Kidney (tissue), 14 donors: ENCODE data around the gene RAPGEF5. TPM values are rescaled to one million over a fixed set of nuclear protein-coding genes. Genes with fewer than 3 reads are reported as not detected.
A peak's percentile ranks its signal among the peaks of the same experiment; 100 is the strongest.

ENCODE experiments used
- DNase-seq, 5 donors: peaks; one replicate each; pipeline ENCODE4 v3.0.0-alpha.2; 2013 to 2020
- FAIRE-seq: peaks from 2 replicates; lab custom pipeline; 2012; peaks lifted over from hg19 to GRCh38; lab: Jason Lieb, UNC
- H3K27ac ChIP-seq, 2 donors: one replicate each; pipeline ENCODE4 v1.7.0; 2013; ENCODE audit warnings: low read depth in 2 of 2, low read length in 2 of 2, inconsistent platforms in 1 of 2
- H3K27me3 ChIP-seq: one replicate; pipeline ENCODE4 v1.7.1; 2013; ENCODE audit warnings: low read length, inconsistent platforms; ENCODE audit not compliant: control insufficient read depth, insufficient read depth
- H3K36me3 ChIP-seq, 3 donors: one replicate each; pipeline versions ENCODE4 v1.7.0 to v1.7.1; 2013; ENCODE audit warnings: low read length in 3 of 3, control low read depth in 1 of 3, inconsistent platforms in 1 of 3; ENCODE audit not compliant: insufficient read depth in 3 of 3, control insufficient read depth in 2 of 3
- H3K4me1 ChIP-seq, 3 donors: one replicate each; pipeline versions ENCODE4 v1.7.0 to v1.7.1; 2013; ENCODE audit warnings: low read length in 3 of 3, inconsistent platforms in 1 of 3, low read depth in 1 of 3; ENCODE audit not compliant: control insufficient read depth in 2 of 3, insufficient read depth in 2 of 3
- H3K4me3 ChIP-seq, 3 donors: one replicate each; pipeline versions ENCODE4 v1.7.0 to v1.8.1; 2013; ENCODE audit warnings: low read length in 3 of 3, control low read depth in 1 of 3, inconsistent platforms in 1 of 3
- H3K9ac ChIP-seq, 3 donors: one replicate each; pipeline versions ENCODE4 v1.7.0 to v1.7.1; 2013; ENCODE audit warnings: low read length in 3 of 3, control low read depth in 1 of 3, inconsistent platforms in 1 of 3
- H3K9me3 ChIP-seq, 3 donors: one replicate each; pipeline versions ENCODE4 v1.7.0 to v1.7.1; 2013; ENCODE audit warnings: low read length in 3 of 3, control low read depth in 1 of 3, inconsistent platforms in 1 of 3; ENCODE audit not compliant: control insufficient read depth in 2 of 3, insufficient read depth in 1 of 3
- CTCF ChIP-seq: IDR thresholded peaks from 3 replicates; pipeline ENCODE4 v1.5.1; 2012; ENCODE audit warnings: mild to moderate bottlenecking, moderate library complexity, borderline replicate concordance; ENCODE audit not compliant: insufficient read depth; ENCODE audit errors: extremely low read depth
- intact Hi-C: fragments of 100-400 bp; cut with DNase I; formaldehyde crosslinking; loops from one replicate; pipeline ENCODE4 v1.11.1; 2022
- polyA plus RNA-seq: library from polyadenylated mRNA; stranded (reverse); fragments of 350-450 nt; fragmentation: Illumina TruSeq; extraction: RNeasy Lipid Tissue Mini Kit (QIAGEN cat#74804); gene quantifications from one replicate; pipeline ENCODE4 v1.2.3, GENCODE V29; 2014; ENCODE audit warnings: low read depth, low replicate concordance; ENCODE audit not compliant: insufficient read depth
- total RNA-seq: library from RNA; stranded (reverse); fragmentation: NEBNext Ultra II Directional; extraction: Animal tissue kit (Norgen Biotek cat#: 25700); gene quantifications from one replicate; pipeline ENCODE4 v1.2.1, GENCODE V29; 2021
- donor health status: control.
- donor health status: control.
- donor health status: control.
- donor health status: control.
- donor health status: control.
- donor health status: DM: yes; HTN: yes; CAD: no.
- donor health status: Normal renal cell carcinoma (clear cell type).

RAPGEF5 gene
- total and polyA plus RNA-seq, 2 donors from 2014 or later = 3.9 to 67.8 TPM

GRCh38 chr7:22358820-22359697, 2.1 kb upstream of the RAPGEF5 start:
- Histone ChIP-seq H3K4me1 (peaks cover 0 to 5% (median 0%) of the 10 kb centered on the region in 3 donors), H3K27me3 (no peaks in the 10 kb centered on the region), H3K4me3 (no peak overlapping the region), H3K9me3 (no peaks in the 10 kb centered on the region), H3K27ac (no peak overlapping the region), H3K9ac (no peak overlapping the region), H3K36me3 (no peaks in the 10 kb centered on the region)
- TF ChIP-seq CTCF = no peak
- FAIRE-seq (no peak), DNase-seq (no peak)
- intact Hi-C loops = no loop called here

DNA sequence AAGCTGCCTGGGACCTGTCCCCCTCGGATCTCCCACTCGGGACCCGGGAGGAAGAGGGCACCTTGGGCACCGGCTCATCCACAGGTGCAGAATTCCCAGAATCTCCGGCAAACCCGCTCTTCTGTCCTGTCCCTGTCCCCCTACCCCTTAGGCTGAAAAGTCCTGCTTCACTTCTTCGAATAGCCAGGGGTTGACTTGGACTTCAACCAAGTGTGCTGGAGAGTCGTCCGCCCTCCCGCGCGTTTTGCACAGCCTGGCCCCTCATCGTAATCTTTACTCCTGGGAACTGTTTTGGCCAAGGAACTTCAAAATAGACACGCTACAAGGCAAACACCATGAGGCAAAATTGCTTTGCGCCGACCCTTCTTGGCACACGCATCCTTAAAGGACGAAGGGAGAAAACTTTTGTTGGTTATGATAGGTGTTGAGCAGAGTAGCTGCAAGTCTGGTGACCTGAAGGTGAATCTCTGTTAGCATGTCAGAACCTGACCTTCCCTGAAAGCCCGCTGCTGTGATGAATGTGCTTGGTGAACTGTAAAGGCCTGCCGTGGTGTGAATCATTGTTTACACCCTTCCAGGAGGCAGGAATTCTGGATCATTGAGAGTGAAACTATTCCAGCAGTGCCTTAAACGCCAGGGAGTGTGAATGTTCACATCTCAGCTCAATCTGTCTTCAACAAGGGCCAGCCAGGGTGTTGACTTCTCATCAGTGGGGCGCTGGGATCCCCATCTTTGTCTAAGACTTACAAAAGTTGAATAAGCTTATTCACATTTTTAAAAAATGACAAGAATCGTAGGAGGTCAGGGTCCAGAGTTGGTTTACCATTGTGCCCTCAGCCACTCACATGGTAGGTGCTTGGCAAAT, 589 bp upstream of the RAPGEF5 start:
- intact Hi-C loops = no loop called here
- Histone ChIP-seq H3K9me3 (no peaks in the 10 kb centered on the region), H3K27ac (no peak overlapping the region), H3K4me1 (peaks cover 0 to 5% (median 0%) of the 10 kb centered on the region in 3 donors), H3K36me3 (no peaks in the 10 kb centered on the region), H3K4me3 (peak overlapping the region; percentile 0 to 41 (median 1)), H3K9ac (no peak overlapping the region), H3K27me3 (no peaks in the 10 kb centered on the region)
- no peak for FAIRE-seq
- TF ChIP-seq CTCF = no peak
- DNase-seq = peak in 4 of 5 donors; percentile 66 to 87 (median 82)

- Histone ChIP-seq H3K9ac (peak overlapping the region in 2 of 3 donors; percentile 9 to 19), H3K9me3 (no peaks in the 10 kb centered on the region), H3K27ac (no peak overlapping the region), H3K36me3 (no peaks in the 10 kb centered on the region), H3K4me1 (peaks cover 0 to 5% (median 0%) of the 10 kb centered on the region in 3 donors), H3K27me3 (no peaks in the 10 kb centered on the region), H3K4me3 (peak overlapping the region in 2 of 3 donors; percentile 32 to 48)
- DNase-seq = peak; percentile 38 to 78 (median 47)
- FAIRE-seq = no peak
- intact Hi-C loops = no loop called here
- no peak for TF ChIP-seq CTCF
Measured at GRCh38 chr7:22356010-22356691, 803 bp downstream of the RAPGEF5 start.
